ENCODE data around the gene PLSCR1.

Gene PLSCR1, protein sequence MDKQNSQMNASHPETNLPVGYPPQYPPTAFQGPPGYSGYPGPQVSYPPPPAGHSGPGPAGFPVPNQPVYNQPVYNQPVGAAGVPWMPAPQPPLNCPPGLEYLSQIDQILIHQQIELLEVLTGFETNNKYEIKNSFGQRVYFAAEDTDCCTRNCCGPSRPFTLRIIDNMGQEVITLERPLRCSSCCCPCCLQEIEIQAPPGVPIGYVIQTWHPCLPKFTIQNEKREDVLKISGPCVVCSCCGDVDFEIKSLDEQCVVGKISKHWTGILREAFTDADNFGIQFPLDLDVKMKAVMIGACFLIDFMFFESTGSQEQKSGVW

DNA sequence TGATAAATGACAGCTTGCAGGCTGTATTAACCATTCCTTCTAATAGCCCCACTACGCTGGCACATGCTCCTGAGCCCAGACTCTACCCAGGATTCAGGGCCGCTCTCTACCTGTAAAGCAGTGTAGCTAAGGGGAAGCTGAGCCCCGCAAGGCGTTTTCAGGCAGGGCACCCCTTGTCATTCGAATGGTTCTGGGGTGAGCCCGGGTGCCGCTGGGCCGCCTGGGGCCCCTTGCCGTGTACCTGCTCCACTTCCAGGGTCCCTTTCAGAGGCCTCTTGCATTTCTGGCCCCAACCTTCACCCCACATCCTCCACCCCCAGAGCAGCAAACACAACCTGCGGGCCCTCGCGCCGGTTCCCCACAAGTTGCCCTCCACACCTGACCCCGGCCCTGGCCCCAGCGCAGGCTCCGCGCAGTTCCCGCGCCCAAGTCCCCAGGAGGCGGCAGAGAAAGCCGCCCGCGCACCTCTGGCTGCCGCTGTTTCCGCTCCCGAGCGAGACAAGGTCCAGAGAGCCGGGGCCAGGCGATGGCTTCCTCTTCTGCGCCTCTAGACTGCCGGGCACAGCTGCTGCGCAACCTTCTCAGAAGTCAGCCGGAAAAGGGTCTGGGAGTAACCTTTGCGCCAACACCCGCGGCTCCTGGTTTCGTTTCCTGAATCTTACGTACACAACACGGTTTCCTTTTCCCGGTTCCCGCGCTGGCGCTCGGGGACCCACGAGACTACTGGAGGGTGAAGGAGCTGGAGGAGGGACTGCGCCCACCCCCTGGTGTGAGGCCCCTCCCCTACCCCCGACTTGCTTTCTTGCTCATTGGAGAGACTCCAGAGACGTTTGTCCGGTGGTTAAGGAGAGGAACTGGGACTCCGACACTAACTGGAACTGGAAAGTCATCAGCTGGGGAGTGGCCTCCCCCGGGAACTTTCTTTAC lies at the start of gene PLSCR1:
Gene PLSCR1 (minus strand): TSS at position 606 of the 927 bp plus-strand sequence. CDS start 8,055 bp downstream, outside the sequence.
- peak; percentile 68 for DNase-seq

DNA sequence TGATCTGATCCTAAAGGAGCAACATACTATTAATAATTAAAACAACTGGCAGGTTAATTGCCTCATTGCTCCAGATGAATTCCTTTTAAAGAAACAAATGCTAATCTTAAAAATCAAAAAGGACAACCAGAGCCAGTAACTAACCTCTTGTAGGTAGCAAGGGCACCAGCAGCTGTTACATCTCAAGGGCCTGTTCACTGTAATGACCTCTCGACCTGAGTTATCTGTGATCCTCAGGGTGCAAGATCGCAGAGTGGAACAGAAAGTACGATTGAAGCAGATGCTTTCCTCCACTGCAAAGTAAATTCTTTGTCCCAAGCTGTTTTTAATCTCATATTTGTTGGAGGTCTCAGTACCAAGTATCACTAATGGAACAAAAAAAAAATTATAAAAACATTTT lies 49.4 kb upstream of the PLSCR1 start:
- DNase-seq = no peak

DNA sequence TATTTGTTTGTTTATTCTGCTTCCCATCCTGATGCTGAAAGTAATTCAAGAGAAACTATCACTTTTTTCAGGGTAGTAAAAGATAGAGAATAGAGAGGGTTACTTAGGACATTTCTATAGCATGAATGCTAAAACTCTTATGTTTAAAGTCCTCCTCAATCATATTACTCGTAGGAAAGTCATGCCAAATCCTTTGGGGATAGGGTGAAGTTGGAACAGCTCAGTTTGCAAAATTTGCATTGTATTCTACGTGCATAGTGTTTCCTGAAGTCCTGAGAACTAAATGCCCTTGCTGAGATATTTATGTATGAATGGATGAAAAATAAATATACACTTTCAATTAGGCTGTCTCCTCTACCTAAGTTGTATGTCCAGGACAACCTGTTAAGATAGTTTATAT lies 46.1 kb upstream of the PLSCR1 start:
- DNase-seq = no peak

DNA sequence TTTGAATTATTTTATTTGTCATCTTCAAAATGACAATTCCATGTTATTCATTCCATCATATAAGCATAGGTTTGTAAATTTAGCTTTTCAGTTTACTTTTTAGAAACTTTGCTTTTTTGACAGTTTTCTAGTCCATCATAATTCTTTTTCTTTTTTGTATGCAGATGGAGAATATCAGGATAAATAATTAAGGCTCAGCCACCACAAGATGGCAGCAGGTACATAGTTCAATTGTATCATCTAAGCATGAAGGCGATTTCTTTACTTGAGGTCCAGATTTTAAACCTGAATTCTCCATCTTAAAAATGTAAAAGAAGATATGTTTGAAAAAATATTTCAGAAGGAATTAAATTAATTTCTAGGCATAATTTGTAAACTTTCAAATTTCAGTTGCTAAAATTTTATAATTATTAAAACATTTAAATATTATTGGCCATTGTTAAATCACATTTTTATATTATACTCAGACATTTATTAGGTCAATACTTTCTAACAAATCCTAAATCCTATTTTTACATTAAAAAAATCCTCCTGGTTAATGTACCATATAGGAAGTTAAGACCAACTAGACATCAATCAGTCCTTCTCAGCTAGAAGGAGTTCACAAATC lies 45.6 kb upstream of the PLSCR1 start:
- no peak for DNase-seq

DNA sequence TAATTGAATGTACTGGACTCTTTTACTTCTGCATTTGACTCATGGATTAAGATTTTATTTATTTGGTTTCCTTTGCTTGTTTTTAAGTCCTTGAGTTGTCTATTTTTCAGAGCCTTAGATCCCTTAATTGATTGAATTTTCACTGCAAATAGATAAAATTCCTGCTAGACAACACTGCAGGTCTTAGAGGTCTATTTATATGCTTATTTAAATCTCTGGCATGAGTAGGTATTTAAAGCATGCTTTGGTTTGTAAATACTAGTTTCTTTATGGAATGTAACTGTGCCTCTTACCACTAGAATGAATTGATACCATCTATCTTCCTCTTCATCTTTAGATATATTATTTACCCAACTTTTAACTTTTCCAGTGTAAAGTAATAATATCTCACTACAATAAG lies 40.7 kb upstream of the PLSCR1 start:
- DNase-seq = no peak

DNA sequence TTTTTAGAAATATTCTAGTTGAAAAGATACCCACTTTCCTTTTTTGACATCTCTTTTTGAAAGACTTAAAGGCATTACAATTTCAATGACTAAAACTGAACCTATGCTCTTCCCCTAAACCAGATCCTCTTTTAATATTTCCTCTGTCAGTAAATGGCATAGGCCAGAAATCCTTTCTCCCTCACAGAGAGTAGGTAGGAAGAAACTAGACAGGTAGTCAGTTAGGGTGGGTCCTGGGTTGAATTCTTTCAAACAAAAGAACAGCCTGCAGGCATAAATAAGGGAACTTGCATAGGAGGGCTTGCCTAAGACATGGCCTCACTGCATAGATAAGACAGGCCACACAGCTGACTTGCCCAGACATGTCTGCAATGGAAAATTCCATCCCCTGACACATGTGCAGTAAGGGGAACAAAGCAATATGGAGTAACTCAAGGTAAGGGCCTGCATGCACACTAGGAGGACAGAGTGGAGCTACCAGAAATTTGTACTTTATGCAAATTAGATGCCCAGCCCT lies 37.6 kb upstream of the PLSCR1 start:
- no peak for DNase-seq

DNA sequence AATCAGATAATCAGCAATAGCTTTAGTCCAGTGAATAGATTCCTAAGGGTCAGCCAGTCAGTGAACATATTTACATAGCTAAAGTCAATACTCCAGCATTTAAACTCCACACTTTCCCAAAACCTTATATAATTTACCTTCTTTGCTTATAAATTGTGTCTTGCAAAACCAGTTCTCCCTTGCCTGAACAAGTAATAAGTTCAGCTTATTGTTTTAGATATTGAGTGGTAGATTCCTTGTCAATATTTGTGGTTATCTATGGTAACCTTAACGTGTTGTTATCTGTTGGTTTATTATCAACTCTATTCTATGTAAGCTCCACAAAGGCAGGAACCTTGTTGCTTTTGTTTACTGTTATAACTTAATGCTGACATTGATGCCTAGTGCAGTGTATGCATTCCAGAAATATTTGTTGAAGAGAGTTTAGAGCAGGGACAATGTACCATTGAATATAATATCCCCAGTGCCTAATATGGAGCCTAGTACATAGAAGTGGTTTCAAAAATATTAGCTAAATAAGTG lies 36.7 kb upstream of the PLSCR1 start:
- no peak for DNase-seq

DNA sequence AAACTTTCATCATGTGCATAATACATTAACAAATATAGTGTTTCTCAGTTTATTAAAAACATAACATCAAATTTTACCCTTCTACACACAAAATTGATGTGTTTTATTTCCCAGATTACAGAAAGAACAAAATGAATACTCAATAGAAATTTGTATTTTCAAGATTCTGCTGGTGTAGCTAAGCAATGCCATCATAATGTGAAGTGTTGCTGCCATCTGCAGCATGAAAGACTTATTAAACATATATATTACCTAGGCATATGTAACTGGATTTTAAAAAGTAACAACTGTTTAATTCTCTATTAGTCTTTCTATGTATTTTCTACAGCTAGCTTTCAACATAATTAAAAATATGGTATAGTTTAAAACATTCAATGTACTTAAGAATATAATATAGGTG lies 33.3 kb upstream of the PLSCR1 start:
- DNase-seq = peak; percentile 21

DNA sequence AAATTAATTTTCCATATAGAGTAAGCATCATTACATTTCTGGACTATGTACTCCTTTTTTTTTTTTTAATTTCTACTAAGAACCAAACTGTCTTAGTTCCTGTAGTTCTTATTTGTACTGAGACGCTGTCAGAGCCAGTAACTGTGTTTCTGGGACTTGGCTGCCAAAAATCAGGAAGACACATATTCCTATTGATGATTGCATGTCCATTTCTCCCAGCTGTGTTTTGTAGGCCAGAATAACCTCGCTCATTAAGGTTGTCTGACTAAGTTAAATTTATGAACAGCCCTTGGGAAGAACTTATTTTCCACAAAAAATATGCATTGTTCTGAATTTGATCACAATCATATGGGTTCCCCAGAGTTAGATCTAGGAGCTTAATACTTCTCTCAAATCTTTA lies 31.2 kb upstream of the PLSCR1 start:
- no peak for DNase-seq

DNA sequence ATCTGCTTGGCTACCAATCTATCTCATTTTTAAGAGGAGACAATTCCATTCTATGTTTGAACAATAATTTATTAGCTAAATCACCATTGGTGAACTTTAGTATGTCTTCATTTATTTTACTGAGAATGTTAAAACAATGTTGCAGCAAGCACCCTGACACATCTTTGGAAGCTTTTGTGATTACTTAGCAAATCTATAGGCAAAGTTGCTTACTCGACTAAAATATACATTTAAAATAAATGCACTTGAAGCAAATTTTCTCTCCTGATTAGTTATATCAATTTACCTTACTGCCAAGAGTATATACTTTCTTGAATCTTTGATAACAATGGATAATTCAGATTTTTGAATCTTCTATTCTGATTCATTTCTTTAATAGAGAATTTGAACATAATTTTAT lies 29.8 kb upstream of the PLSCR1 start:
- DNase-seq = no peak

DNA sequence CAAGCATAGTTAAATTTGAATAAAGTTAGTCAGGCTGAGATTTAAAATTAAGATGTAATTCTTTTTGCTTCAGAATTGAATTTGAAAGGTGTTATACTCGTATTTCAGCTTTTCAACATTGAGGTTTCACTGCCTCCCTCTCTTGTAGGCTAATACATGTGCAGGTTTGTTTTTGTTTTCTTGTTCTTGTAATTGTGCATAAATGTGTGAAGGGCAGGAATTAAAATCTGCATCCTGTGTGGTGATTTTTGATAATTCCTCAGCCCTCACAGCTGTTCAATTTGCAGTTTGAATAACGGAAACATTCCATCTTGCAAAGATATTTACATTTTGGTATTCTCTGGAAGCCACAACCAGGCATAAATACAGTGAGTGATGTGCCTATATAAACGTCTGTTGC lies 24.9 kb upstream of the PLSCR1 start:
- DNase-seq = no peak

DNA sequence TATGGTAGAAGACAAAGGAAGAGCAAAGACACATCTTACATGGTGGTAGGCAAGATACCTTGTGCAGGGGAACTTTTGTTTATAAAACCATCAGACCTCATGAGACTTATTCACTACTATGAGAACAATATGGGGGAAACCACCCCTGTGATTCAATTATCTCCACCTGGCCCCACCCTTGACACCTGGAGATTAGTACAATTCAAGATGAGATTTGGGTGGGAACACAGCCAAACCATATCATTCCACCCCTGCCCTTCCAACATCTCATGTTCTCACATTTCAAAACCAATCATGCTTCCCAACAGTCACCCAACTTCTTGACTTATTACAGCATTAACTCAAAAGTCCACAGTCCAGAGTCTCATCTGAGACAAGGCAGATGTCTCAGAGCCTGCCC lies 21.7 kb upstream of the PLSCR1 start:
- DNase-seq = no peak

DNA sequence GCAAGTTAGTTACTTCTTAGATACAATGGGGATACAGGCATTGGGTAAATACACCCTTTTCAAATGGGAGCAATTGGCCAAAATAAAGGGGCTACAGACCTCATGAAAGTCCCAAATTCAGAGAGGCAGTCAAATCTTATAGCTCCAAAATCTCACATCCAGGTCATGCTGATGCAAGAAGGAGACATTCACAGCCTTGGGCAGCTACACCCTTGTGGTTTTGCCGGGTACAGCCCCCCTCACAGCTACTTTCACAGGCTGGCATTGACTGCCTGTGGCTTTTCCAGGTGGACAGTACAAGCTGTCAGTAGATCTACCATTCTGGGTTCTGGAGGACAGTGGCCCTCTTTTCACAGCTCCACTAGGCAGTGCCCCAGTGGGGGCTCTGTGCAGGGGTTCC lies 17.5 kb upstream of the PLSCR1 start:
- no peak for DNase-seq

DNA sequence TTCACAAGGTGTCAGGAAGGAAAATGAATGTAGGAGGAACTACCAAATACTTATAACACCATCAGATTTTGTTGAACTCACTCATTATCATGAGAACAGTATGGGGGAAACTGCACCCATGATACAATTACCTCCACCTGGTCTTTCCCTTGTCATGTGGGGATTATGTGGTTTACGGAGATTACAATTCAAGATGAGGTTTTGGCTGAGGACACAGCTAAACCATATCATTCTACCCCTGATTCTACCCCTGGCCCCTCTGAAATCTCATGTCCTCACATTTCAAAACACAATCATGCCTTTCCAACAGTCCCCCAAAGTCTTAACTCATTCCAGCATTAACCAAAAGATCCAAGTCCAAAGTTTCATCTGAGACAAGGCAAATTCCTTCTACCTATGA lies 17.1 kb upstream of the PLSCR1 start:
- no peak for DNase-seq

DNA sequence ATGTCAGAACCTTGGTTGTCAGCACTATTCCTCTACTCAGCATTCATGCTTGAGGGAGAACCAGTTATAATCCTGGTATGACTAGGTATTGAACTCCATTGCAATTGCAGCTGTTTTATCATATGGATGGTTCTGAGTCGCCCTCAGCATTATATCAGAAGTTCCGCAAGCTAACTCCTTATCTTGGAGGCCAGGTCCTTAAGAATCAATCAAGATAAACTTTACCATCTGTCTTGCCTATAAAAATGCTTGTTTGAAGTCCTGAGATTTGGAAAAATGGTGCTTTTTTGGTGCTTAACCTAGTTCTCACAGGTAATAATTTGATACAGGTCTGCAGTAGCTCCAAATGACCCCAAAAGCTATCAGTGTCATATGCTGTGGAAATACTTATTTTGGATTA lies 16.3 kb upstream of the PLSCR1 start:
- no peak for DNase-seq

DNA sequence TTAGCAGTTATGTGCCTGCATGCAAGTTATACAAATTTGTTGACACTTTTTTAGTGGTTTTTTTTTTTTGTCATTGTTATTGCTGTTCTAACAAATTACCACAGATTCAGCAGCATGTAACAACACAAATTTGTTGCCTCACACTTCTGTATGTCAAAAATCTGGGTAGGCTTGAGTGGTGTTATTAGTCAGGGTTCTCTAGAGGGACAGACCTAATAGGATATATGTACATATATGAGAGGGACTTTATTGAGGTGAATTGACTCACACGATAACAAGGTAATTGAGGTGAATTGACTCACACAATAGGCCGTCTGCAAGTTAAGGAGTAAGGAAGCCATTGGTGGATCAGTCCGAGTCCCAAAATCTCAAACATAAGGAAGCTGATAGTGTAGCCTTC lies 15.0 kb upstream of the PLSCR1 start:
- no peak for DNase-seq

DNA sequence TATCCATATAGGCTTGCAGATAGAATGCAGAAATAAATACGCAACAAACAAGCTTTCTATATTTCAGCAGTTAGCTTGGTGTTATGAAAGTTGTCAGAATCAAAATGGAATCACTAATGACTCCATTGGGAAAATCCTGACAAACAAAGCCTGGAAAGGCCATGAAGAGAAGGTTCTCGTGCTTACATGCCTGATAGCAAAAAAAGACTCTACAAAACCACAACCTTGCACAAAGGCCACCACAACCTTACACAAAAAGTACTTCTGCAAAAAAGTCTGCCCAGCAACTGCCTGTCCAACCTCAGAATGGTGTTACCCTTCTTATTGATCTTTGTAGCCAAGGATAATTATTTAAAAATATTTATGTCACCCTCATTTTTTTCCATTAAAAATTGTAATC lies 14.4 kb upstream of the PLSCR1 start:
- no peak for DNase-seq

DNA sequence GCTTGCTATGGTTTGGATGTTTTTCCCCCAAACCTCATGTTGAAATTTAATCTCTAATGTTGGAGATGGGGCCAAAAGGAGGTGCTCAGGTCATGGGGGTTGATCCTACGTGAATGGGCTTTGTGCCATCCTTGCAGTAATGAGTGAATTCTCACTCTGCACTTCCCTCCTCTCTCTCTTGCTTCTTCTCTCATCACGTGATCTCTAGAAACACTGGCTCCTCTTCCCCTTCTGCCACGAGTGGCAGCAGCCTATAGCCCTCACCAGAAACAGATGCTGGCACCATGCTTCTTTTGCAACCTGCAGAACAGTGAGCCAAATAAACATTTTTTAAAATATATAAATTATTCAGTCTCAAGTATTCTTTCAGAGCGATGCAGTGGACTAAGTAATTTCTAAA lies 13.3 kb upstream of the PLSCR1 start:
- DNase-seq = no peak

DNA sequence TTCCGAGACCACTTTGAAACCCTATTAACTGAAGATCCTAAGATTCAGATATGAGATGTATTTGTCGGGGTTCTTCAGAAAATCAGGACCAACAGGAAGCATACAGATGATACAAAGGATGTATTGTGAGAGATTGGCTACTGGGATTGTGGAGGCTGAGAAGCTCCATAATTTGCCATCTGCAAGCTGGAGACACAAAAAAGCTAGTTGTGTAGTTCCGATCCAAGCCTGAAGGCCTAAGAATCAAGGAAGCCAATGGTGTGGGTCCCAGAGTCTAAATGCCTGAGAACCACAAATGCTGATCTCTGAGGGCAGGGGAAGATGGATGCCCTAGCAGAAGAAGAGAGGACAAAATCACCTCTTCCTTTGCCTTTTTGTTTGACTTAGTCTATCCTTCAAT lies 10.9 kb upstream of the PLSCR1 start:
- DNase-seq = no peak

DNA sequence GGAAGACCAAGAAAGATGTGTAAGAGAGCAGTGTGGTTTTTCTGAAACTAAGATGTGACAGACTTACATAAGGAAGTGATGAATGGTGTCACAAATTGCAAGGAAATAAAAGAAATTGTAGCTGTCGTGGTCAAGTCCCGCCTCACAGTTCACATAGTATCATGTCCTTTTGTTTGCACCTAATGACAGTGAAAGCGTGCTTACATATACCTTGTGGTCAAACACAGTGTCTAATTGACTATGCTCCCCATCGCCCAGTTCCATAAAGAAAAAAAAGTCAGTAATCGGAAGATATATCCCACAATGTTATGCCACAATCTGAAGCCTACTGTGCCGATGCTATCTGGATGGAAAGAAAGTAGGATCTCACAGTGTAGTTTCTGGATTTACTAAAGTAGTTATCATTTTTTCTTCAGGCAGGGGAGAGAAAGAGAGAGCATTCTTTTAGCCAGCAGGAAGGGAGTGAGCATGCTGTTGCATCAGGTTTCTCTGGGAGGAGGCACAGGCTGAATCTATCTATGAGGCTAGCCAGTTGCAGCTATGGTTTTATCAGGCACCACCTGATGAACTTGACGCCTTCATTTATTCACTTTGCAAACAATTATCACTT lies 9.8 kb upstream of the PLSCR1 start:
- no peak for DNase-seq

DNA sequence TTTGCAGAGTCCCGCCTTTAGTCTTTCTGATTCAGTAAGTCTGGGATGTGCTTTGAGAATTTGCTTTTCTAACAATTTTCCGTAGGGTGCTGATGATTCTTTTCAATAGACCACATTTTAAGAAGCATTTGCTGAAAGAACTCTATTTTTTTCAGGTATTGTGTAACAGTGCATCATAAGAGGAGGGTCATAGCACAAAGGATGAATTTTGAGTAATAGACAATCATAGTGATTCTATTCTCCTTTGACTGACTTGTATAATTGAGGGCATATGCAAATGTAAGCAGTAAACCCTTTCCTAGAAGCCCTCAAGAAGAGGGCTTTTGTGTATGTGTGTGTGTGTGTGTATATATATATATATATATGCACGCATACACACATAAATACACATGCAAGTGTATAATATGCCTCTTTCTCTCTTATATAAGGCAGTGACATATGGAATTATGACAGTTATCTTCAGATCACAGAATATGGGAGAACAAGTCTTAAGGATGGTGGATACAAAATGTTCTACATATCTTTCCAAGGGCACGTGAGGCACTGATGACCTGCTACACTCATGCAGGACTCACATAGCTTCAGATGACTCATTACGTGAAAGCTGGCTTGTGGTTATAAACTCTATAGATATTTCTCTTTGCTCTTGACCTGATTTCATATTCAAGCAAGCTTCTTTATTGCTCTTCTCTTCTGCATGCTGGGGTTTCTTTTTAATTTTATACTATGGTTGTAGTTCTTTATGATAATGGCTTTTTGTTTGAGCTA lies 6.5 kb upstream of the PLSCR1 start:
- DNase-seq = no peak

DNA sequence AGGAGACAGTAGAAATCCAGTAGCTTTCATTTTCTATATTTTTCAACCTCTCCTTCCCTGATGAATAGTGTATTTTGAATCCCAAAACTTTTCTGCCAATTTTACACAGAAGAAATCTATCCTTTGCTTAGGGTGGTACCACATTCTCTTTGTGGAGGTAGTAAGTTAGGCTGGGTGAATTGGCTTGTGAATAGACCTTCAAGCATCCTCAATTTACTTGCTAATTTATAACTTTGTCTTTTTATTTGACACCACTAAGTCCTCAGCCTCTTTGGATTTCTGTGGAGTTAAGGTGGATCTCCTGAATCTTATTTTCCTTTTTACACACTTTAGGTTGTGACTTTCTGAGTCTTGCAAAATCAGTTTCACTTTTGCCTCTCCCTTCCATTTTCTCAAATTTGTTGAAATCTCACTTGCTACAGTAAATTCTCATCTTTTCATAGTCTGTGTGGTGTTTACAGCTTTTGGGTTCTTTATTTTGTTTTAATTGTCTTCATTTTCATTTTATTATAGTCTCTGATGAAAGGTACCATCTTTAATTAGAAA lies 5.7 kb upstream of the PLSCR1 start:
- no peak for DNase-seq

Measured in activated T-cell treated with anti-CD3 and anti-CD28 coated beads for 4 hours (primary cell).